Esophagus muscularis mucosa (tissue), 4 donors: ENCODE data around the gene MRE11. TPM values are rescaled to one million over a fixed set of nuclear protein-coding genes. Genes with fewer than 3 reads are reported as not detected.

Experiments used
- DNase-seq: peaks from one replicate; pipeline ENCODE4 v3.0.0-alpha.2; 2017; ENCODE audit errors: extremely low spot score
- H3K27ac ChIP-seq, 4 donors: fragments of 200-600 bp; sonication (generic); replicated peaks in 1 of 4; 1 replicate in 3 of 4; 2 replicates in 1 of 4; pipeline ENCODE4 v1.5.1; 2016 to 2019; ENCODE audit warnings: mild to moderate bottlenecking in 1 of 4
- H3K27me3 ChIP-seq, 4 donors: fragments of 200-600 bp; sonication (generic); one replicate each; pipeline versions ENCODE4 v1.5.1 to v1.6.0; 2016 to 2019
- H3K36me3 ChIP-seq, 4 donors: fragments of 200-600 bp; sonication (generic); one replicate each; pipeline ENCODE4 v1.5.1; 2016 to 2019
- H3K4me1 ChIP-seq, 4 donors: fragments of 200-600 bp; sonication (generic); one replicate each; pipeline ENCODE4 v1.5.1; 2016 to 2019
- H3K4me3 ChIP-seq, 4 donors: fragments of 200-600 bp; sonication (generic); 1 replicate in 2 of 4; 2 replicates in 2 of 4; pipeline ENCODE4 v1.5.1; 2016 to 2019; ENCODE audit warnings: mild to moderate bottlenecking in 4 of 4, moderate library complexity in 1 of 4
- H3K9me3 ChIP-seq, 4 donors: fragments of 200-600 bp; sonication (generic); 1 replicate in 3 of 4; 2 replicates in 1 of 4; pipeline ENCODE4 v1.5.1; 2016 to 2019
- CTCF ChIP-seq, 3 experiments: fragments of 200-600 bp in 2 of 3; fragments of 450-650 bp in 1 of 3; sonication (generic) in 2 of 3; IDR thresholded peaks; one replicate each; pipeline ENCODE4 v1.5.1; 2017 to 2019; ENCODE audit warnings: antibody characterized with exemption in 3 of 3, mild to moderate bottlenecking in 2 of 3, moderate library complexity in 1 of 3
- EP300 ChIP-seq: sonication (generic); formaldehyde crosslinking; IDR thresholded peaks from one replicate; pipeline ENCODE4 v1.6.1; 2017; ENCODE audit warnings: antibody characterized with exemption
- POLR2A ChIP-seq: fragments of 450-650 bp; IDR thresholded peaks from one replicate; pipeline ENCODE4 v1.6.1; 2017; ENCODE audit warnings: antibody characterized with exemption, moderate library complexity, mild to moderate bottlenecking, low read depth
- POLR2AphosphoS5 ChIP-seq, 2 donors: sonication (generic); formaldehyde crosslinking; IDR thresholded peaks; one replicate each; pipeline ENCODE4 v1.6.1; 2017; ENCODE audit warnings: antibody characterized with exemption in 2 of 2
- WGBS: methylation state at CpG from one replicate; pipeline ENCODE4 v1.1.5; 2018; 5-methylcytosine and 5-hydroxymethylcytosine counted together
- intact Hi-C: fragments of 100-400 bp; cut with DNase I; formaldehyde crosslinking; loops from one replicate; pipeline ENCODE4 v1.15.1; 2023
- total RNA-seq, 4 donors: library from RNA; depleted of rRNA; stranded (reverse); fragments of >200 nt; gene quantifications; one replicate each; pipeline versions ENCODE4 v1.1.0 to v1.2.1, GENCODE V29; 2016

MRE11 gene
- total RNA-seq, 4 donors from 2014 or later: 9.9 to 12.9 (median 11.2) TPM

GRCh38 chr11:94433049-94433448 lies 60.6 kb downstream of the MRE11 start:
- H3K27me3 ChIP-seq: no peaks in the 10 kb centered on the region
- no peak for TF ChIP-seq POLR2A
- no peak for TF ChIP-seq POLR2AphosphoS5 (IDR thresholded peaks at IDR 0.05)
- no peak for TF ChIP-seq EP300
- DNase-seq: no peak
- peaks cover 0 to 7% (median 1%) of the 10 kb centered on the region in 4 donors for H3K9me3 ChIP-seq
- no peaks in the 10 kb centered on the region for H3K4me1 ChIP-seq
- peaks cover 13 to 93% (median 45%) of the 10 kb centered on the region in 4 donors for H3K36me3 ChIP-seq
- no peak overlapping the region for H3K4me3 ChIP-seq
- intact Hi-C loops: no loop called here
- H3K27ac ChIP-seq: no peak overlapping the region
- 27% methylated on average over 1 of the region's 1 CpG for WGBS

GRCh38 chr11:94424662-94425061 lies 69.0 kb downstream of the MRE11 start:
- no peak overlapping the region for H3K27ac ChIP-seq
- TF ChIP-seq POLR2AphosphoS5 (IDR thresholded peaks at IDR 0.05): no peak
- TF ChIP-seq EP300: no peak
- no peak for TF ChIP-seq POLR2A
- no peak for TF ChIP-seq CTCF (IDR thresholded peaks at IDR 0.05)
- H3K4me3 ChIP-seq: no peak overlapping the region
- DNase-seq: no peak
- peaks cover 12 to 74% (median 34%) of the 10 kb centered on the region in 4 donors for H3K36me3 ChIP-seq
- 86% methylated on average over 2 of the region's 2 CpGs for WGBS
- no peaks in the 10 kb centered on the region for H3K27me3 ChIP-seq
- intact Hi-C loops: no loop called here
- no peaks in the 10 kb centered on the region for H3K4me1 ChIP-seq
- peaks cover 0 to 9% (median 2%) of the 10 kb centered on the region in 4 donors for H3K9me3 ChIP-seq

GRCh38 chr11:94424011-94424410 lies 69.6 kb downstream of the MRE11 start:
- Histone ChIP-seq H3K27me3 (no peaks in the 10 kb centered on the region), H3K27ac (no peak overlapping the region), H3K36me3 (peaks cover 7 to 68% (median 28%) of the 10 kb centered on the region in 4 donors), H3K4me3 (no peak overlapping the region), H3K4me1 (no peaks in the 10 kb centered on the region), H3K9me3 (peaks cover 0 to 9% (median 2%) of the 10 kb centered on the region in 4 donors)
- intact Hi-C loops: no loop called here
- WGBS: 81% methylated on average over 2 of the region's 2 CpGs
- DNase-seq: no peak
- TF ChIP-seq POLR2A (no peak), POLR2AphosphoS5 (IDR thresholded peaks at IDR 0.05) (no peak), EP300 (no peak)

- WGBS: no CpG with 5 or more reads among the region's 3 CpGs
- DNase-seq: no peak
- Histone ChIP-seq H3K9me3 (peaks cover 0 to 7% (median 2%) of the 10 kb centered on the region in 4 donors), H3K36me3 (peaks cover 7 to 63% (median 23%) of the 10 kb centered on the region in 4 donors), H3K4me3 (no peak overlapping the region), H3K4me1 (no peaks in the 10 kb centered on the region), H3K27me3 (no peaks in the 10 kb centered on the region), H3K27ac (no peak overlapping the region)
- no peak for TF ChIP-seq POLR2A
- TF ChIP-seq POLR2AphosphoS5 (IDR thresholded peaks at IDR 0.05): no peak
- TF ChIP-seq CTCF (IDR thresholded peaks at IDR 0.05): no peak
- TF ChIP-seq EP300: no peak
- intact Hi-C loops: no loop called here
These were observed 70.1 kb downstream of the MRE11 start for GRCh38 chr11:94423507-94423906.

GRCh38 chr11:94418123-94418765 lies 75.4 kb downstream of the MRE11 start:
- H3K9me3 ChIP-seq: no peaks in the 10 kb centered on the region
- peaks cover 7 to 38% (median 10%) of the 10 kb centered on the region in 4 donors for H3K36me3 ChIP-seq
- intact Hi-C loops: loop anchor here (5.0 to 10.0 kb wide), 2 partner anchors 233 to 521 kb away; no protein-coding TSS in a partner anchor
- H3K4me3 ChIP-seq: no peak overlapping the region
- 53% methylated on average over 3 of the region's 3 CpGs for WGBS
- H3K27ac ChIP-seq: no peak overlapping the region
- no peaks in the 10 kb centered on the region for H3K4me1 ChIP-seq
- no peaks in the 10 kb centered on the region for H3K27me3 ChIP-seq
- DNase-seq: no peak
- TF ChIP-seq CTCF (IDR thresholded peaks at IDR 0.05) (no peak), EP300 (no peak), POLR2AphosphoS5 (IDR thresholded peaks at IDR 0.05) (no peak), POLR2A (no peak)
